CD4-positive, alpha-beta T cell treated with Interleukin-17A for 4 hours (primary cell): Measurements from ENCODE around the gene EDN2.

Experiments used
- DNase-seq: peaks from one replicate; pipeline ENCODE4 v3.0.0-alpha.2; 2020; ENCODE audit warnings: mixed read lengths

EDN2 gene

GRCh38 chr1:41484402-41485241 lies at the start of gene EDN2:
Gene EDN2 (minus strand): TSS chr1:41484683. CDS start chr1:41484601, 82 bp downstream.
- no peak for DNase-seq

- DNase-seq: no peak
Observed at GRCh38 chr1:41533731-41534080, 49.2 kb upstream of the EDN2 start.

- no peak for DNase-seq
Observed at GRCh38 chr1:41533016-41533730, 48.7 kb upstream of the EDN2 start.

GRCh38 chr1:41532206-41532975 lies 47.9 kb upstream of the EDN2 start:
- DNase-seq: no peak

- DNase-seq: no peak
Observed at GRCh38 chr1:41530411-41530810, 45.9 kb upstream of the EDN2 start.

- DNase-seq: no peak
Observed at GRCh38 chr1:41529621-41530395, 45.3 kb upstream of the EDN2 start.

GRCh38 chr1:41528726-41529605 lies 44.5 kb upstream of the EDN2 start:
- no peak for DNase-seq

GRCh38 chr1:41528106-41528505 lies 43.6 kb upstream of the EDN2 start:
- DNase-seq: no peak

- DNase-seq: no peak
Observed at GRCh38 chr1:41526956-41527561, 42.6 kb upstream of the EDN2 start.

- DNase-seq: no peak
Observed at GRCh38 chr1:41525891-41526587, 41.6 kb upstream of the EDN2 start.

- DNase-seq: no peak
Observed at GRCh38 chr1:41524676-41525675, 40.5 kb upstream of the EDN2 start.

- no peak for DNase-seq
Observed at GRCh38 chr1:41523949-41524675, 39.6 kb upstream of the EDN2 start.

- no peak for DNase-seq
Observed at GRCh38 chr1:41523071-41523470, 38.6 kb upstream of the EDN2 start.

- no peak for DNase-seq
Observed at GRCh38 chr1:41521766-41522165, 37.3 kb upstream of the EDN2 start.

GRCh38 chr1:41520951-41521752 lies 36.7 kb upstream of the EDN2 start:
- DNase-seq: no peak

- no peak for DNase-seq
Observed at GRCh38 chr1:41519667-41520066, 35.2 kb upstream of the EDN2 start.

- no peak for DNase-seq
Observed at GRCh38 chr1:41518471-41518870, 34.0 kb upstream of the EDN2 start.

GRCh38 chr1:41517062-41517438 lies 32.6 kb upstream of the EDN2 start:
- DNase-seq: no peak
